ENCODE results near the gene APOBEC4.

GRCh38 chr1:183699616-183700160, 46.6 kb upstream of the APOBEC4 start:
- TF ChIP-seq CTCF (IDR thresholded peaks at IDR 0.05; ENCODE audit: poor library complexity) (no peak), EZH2 (IDR thresholded peaks at IDR 0.05; ENCODE audit: borderline replicate concordance) (no peak)

All from hepatocyte (in vitro differentiated cells).